K562 treated with DMSO at 1 percent for 24 hours (cell line): ENCODE measurements around the gene EIF1AX. TPM values are rescaled to one million over a fixed set of nuclear protein-coding genes. Genes with fewer than 3 reads are reported as not detected.

Experiments
- total RNA-seq: library from RNA; unstranded; fragments of 300-600 nt; gene quantifications from 2 replicates; pipeline ENCODE4 v1.2.3, GENCODE V29; 2022; ENCODE audit warnings: low read depth; ENCODE audit not compliant: insufficient read depth

Gene EIF1AX
- total RNA-seq, result 24.6 and 28.3 TPM in 2 replicates

DNA sequence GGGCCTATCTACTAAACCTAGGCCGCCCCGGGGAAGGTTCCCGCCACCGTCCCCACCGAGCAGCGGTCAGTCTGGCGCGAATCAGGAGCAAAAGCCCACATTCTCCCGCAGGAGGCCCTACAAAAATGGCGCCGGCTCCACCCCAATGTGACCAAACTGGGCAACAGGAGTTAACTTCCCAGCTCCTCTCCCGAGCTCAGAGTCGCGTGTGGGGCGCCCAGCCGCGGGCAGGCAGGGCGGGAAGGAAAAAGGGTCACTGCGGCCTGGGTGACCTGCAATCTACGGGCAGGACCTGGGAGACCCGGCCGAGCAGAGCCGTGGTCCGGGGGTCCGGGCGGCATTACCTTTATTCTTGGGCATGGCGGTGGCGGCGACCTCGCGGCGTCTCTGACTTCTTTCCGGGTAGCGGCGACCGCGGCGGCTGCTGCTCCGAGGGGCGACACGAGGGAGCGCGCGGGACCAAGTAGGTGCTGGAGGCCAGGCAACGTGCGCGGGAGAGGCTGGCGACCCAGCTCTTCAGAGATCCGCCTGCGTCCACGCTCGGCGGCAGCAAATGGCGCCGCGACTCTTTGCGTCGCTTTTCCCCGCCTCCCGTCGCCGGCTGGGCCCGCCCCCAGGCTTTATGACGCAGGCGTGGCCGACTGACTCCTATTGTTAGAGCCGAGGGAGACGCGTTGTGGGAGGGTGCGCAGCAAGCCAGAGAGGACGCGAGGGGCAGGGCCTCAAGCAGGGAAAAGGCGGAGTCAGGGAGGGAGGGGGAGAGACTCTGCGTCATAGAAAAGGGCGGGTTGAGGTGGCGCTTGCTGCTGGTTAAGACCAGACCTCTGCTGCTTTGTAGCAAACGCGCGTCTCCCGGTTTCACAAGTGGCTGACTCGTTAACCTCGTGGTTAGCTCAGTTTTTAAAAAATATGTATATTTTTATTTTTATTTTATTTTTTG lies at the start of gene EIF1AX:
Gene EIF1AX (minus strand): TSS at position 558 of the 940 bp plus-strand sequence. CDS start 198 bp downstream, at position 360.

GRCh38 chrX:20116577-20117240 lies 24.9 kb downstream of the EIF1AX start, which contains the start of gene MAP7D2:
Gene MAP7D2 (minus strand): TSS chrX:20116907. CDS start chrX:20116879, 28 bp downstream.

Other genes starting within 250 kb of the EIF1AX start
- 0.81 and 1.2 TPM in 2 replicates for gene BCLAF3, start 150.8 kb downstream of the EIF1AX start, total RNA-seq
- gene MAP7D2, start 24.9 kb downstream of the EIF1AX start, total RNA-seq, result 0.15 TPM in 1 of 2 replicates, not detected in the other
- gene RPS6KA3, start 125.1 kb upstream of the EIF1AX start, total RNA-seq, result 12.3 and 17.2 TPM in 2 replicates